Choroid plexus epithelial cell (primary cell): ENCODE data around the gene DPP10.

Experiments
- DNase-seq: peaks from one replicate; pipeline ENCODE4 v3.0.0-alpha.2; 2010; ENCODE audit warnings: low read depth
- H3K4me3 ChIP-seq: 2 replicates; pipeline ENCODE4 v1.5.1; 2011; ENCODE audit warnings: low read depth, mild to moderate bottlenecking, control low read depth, low read length, moderate library complexity
- CTCF ChIP-seq: conservative IDR thresholded peaks from 2 replicates; pipeline ENCODE4 v1.5.1; 2011; ENCODE audit warnings: low read depth, mild to moderate bottlenecking, control low read depth, inconsistent platforms, low read length, moderate library complexity

DPP10 gene

GRCh38 chr2:115694651-115695050 lies 1252.2 kb downstream of the DPP10 start:
- TF ChIP-seq CTCF = no peak
- no peak for DNase-seq
- no peak overlapping the region for H3K4me3 ChIP-seq

DNA sequence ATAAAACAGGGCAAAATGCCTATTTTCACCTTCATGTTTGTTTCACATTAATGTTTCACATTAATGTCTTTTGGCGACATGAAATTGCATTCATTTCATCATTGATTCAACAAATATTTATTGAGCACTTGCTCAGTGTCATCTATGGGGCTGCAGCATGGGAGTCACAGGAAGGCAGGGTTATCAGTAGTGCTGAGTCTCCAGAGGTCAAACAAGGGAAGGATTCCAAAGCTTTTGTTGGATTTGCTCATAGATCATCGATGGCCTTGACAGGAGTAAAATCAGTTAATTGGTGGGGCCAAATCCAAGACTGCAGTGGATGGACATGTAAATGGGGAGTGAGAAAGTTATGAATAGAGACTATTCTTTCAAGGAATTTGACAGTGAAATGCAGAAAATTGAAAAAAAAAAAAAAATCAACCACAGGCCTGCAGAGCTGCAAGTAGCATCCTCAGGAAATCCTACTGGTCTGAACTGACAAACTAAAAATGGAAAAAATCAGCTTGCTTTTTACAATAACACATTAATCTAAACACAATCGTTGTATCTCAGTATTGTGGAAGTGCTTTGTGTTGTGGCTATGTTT lies 1290.8 kb downstream of the DPP10 start:
- no peak for DNase-seq
- no peak overlapping the region for H3K4me3 ChIP-seq
- no peak for TF ChIP-seq CTCF

GRCh38 chr2:115738111-115738510 lies 1295.7 kb downstream of the DPP10 start:
- TF ChIP-seq CTCF = no peak
- no peak overlapping the region for H3K4me3 ChIP-seq
- DNase-seq = no peak

DNA sequence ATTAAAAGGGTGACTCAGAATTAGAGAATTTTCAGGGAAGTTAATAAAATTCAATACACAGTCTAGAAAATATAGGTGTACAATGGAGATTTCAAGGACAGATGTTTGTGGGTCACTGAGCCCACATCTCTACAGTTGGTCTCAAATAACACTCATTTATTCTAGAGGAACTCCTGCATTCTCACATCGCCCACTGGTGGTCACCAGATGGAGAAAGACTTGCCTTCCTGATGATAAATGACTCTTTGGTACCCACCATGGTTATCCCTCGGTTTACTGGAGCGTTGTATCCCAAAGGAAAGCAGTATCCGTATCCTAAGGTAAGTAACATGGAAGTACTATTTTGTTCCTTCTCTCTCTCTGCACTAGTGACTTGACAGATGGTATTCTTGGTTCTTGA lies 1297.1 kb downstream of the DPP10 start:
- no peak for DNase-seq
- no peak overlapping the region for H3K4me3 ChIP-seq
- TF ChIP-seq CTCF = no peak

- no peak overlapping the region for H3K4me3 ChIP-seq
- no peak for DNase-seq
- no peak for TF ChIP-seq CTCF
These were observed 1303.7 kb downstream of the DPP10 start for GRCh38 chr2:115746151-115746550.

GRCh38 chr2:115757286-115757685 lies 1314.8 kb downstream of the DPP10 start:
- TF ChIP-seq CTCF = no peak
- no peak overlapping the region for H3K4me3 ChIP-seq
- DNase-seq = no peak

- no peak overlapping the region for H3K4me3 ChIP-seq
- DNase-seq = no peak
- TF ChIP-seq CTCF = no peak
These were observed 1321.2 kb downstream of the DPP10 start for GRCh38 chr2:115763601-115764000.
